ENCODE measurements around the gene WDR77.
A peak's percentile ranks its signal among the peaks of the same experiment; 100 is the strongest.

WDR77 gene

DNA sequence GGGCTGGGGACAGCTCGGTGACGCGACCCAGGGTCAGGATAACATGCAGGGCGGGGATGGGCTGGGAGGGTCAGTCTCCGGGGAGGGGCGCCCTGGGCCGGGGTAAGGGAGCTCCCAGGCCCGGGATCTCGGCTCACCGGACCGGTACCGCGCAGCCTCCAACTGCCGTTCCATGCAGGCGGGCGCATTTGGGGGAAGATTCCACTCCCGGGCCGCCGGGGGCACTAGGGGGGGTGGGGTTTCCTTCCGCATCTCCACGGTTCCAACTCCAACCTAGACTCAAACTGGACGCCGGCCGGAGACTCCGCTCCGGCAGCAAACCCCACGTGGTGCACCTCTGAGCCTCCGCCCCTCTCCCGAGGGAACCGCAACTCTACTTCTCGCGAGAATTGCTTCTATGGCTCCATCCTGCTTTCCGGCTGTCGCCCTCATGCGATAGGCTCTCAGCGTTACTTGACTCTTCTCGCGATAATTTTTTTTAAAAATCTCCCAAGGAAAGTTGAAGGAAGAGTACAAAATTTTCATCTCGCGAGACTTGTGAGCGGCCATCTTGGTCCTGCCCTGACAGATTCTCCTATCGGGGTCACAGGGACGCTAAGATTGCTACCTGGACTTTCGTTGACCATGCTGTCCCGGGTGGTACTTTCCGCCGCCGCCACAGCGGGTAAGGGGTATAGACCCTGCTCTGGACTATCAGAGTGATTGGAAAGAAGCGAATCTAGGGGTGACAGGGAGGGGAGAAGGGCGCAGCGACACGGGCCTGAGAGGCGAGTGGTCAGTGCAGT lies at the start of gene WDR77, which contains the start of gene ATP5PB:
Gene WDR77, minus strand, starts transcription at position 339 of the 785 bp plus-strand sequence. Its CDS starts 87 bp downstream, at position 252.
Gene ATP5PB, plus strand, starts transcription at position 547 of the 785 bp plus-strand sequence. Its CDS starts 78 bp downstream, at position 625.
- DNase-seq (ENCODE audit: low read depth) = peak; percentile 75

- no peak for DNase-seq (ENCODE audit: low read depth)
Measured at GRCh38 chr1:111497592-111497991, 48.5 kb upstream of the WDR77 start.

DNA sequence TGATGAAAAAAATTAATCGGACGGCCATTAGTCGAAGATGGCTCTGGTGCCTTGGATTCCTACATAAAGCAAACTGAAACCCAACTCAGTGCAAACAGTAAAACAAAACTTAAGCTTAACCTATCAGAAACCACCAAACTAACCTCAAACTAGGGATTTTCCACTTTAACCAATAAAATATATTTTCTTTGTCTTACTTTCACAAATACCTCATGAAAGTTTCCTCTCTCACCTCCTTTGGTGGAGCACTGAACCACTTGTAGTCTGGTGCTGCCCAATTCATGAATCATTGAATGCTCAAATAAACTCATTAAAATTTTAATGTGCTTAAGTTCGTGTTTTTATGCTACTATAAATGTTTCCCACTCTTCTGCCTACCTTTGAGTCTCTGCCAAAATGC lies 47.3 kb upstream of the WDR77 start:
- DNase-seq (ENCODE audit: low read depth) = no peak

GRCh38 chr1:111491070-111491469 lies 42.0 kb upstream of the WDR77 start:
- DNase-seq (ENCODE audit: low read depth) = no peak

- no peak for DNase-seq (ENCODE audit: low read depth)
Measured at GRCh38 chr1:111490220-111490619, 41.2 kb upstream of the WDR77 start.

- no peak for DNase-seq (ENCODE audit: low read depth)
Measured at GRCh38 chr1:111489604-111490003, 40.5 kb upstream of the WDR77 start.

- DNase-seq (ENCODE audit: low read depth) = no peak
Measured at GRCh38 chr1:111488669-111489068, 39.6 kb upstream of the WDR77 start.

DNA sequence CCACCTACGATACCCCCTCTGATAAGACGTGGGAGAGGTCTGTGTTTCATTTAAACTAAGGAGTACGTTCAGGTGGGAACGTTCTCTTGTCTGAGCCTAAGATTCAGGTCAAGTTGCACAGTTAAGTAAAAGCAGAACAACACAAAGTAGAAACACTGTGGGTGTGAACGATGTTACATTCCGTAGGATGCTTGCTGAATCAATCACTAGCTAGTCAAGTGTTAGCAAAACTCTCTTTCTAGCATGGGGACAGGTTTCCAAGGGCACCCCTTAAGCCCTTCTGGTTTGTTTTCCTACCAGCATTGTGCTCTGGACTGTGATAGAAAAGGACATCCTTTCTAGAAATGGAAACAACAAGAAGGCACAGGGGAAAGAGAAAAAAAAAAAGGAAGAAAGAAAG lies 38.1 kb upstream of the WDR77 start:
- no peak for DNase-seq (ENCODE audit: low read depth)

- no peak for DNase-seq (ENCODE audit: low read depth)
Measured at GRCh38 chr1:111486431-111486830, 37.4 kb upstream of the WDR77 start.

DNA sequence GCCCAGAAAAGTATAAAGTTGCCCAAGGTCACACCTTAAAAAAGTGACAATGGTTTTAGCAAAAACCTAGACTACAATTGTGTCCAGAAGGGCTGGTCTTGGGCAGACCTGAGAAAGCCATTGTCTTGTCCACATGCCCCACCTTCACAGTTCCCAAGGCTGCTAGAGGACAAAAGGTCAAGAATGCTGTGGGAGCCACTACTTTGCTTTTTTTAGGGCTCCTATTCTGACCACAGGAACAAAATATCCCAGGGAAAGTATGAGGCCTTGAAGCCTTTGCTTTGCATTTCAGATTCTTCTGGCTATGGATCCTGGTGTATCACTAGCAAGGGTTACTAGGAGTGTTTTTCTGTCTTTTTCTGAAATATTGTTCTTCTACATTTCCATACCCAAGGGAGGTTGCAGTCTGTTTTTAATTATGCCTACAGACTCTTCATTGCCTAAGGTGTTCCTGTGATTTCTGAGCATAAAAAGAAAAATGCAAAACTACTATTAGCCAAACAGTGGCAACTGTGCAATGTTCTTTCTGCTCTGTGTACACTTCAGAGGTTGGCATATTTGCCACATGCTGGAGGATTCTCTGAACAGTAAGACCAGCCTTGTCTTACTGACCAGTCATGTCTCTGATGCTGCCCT lies 35.5 kb upstream of the WDR77 start:
- no peak for DNase-seq (ENCODE audit: low read depth)

DNA sequence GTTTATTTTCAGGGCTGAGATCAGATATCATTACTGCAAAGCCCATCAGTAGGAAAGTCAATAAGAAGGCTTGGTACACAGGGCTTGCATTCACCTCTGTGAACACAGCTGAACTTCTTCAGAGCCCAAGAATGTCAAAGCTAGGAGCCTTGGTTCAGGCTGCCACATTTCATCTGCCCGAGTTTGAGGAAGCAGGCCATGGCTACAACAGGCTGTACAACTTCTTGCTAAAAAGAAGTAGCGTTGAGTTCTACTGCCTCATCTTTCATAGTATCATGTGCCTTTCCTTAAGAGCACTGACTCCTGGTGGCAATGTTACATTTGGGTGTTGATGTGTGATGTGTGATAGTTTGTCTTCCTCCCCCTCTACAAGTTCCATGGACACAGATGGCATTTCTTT lies 34.8 kb upstream of the WDR77 start:
- DNase-seq (ENCODE audit: low read depth) = no peak

DNA sequence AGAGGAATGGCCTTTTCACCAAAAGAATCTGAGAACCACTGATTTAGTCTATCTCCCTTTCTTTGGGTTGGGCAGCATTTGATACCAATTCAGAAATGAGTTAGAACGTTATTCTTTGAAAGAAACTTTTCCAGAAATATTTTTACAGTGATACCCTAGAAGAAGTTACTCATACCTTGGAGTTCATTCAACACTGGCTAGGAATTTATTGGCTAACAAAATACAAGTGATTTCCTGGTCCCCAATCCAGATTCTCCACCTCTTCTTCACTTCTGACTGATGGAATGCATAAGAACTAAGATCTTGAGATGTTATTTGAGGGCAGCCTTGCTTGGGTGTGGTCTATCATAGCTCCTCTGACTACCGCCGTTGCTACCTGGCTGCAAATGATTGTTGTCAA lies 34.1 kb upstream of the WDR77 start:
- no peak for DNase-seq (ENCODE audit: low read depth)

- no peak for DNase-seq (ENCODE audit: low read depth)
Measured at GRCh38 chr1:111481387-111482221, 32.5 kb upstream of the WDR77 start.

DNA sequence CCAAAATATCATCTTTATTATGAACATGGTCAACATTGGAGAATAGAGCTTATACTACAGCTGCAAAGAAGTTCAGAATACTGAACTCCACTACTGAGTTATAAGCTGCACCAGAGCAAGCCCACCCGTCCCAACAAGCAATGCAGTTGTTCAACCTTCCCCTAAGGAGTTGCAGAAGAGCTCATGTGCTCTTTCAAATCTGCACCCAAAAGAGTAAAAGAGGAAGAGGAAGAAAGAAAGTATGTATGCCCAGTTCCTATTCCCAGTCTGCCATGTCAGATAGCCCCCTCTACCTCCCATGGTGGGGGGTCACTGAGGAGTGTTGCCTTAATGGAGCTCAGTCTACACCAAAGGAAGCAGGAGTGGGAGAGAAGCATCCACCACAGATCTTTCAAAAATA lies 31.6 kb upstream of the WDR77 start:
- no peak for DNase-seq (ENCODE audit: low read depth)

DNA sequence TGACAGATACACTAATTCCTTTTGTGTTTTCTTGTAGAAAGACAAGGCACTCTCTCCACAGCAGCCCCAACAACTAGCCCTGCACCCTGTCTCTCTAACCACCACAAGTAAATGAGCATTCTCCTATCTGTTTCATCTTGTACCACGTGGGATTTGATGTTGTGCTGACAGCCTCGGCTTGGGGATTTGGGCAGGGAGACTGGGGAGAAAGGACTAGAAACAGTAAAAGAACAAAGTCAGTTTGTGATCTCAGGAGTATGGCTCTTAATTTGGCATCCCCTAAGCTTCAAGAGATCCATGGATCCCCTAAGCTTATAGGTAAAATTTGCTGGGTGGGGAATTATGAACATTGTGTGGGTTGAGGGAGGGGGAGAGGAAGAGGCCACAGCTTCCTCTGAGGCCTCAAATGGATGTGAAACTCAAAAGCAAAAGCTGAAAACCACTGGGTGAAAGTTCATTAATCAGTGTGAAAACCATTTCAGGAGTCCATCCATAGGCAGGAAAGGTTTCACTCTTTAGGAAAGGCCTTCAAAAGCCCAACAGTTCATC lies 27.8 kb upstream of the WDR77 start:
- no peak for DNase-seq (ENCODE audit: low read depth)

- DNase-seq (ENCODE audit: low read depth) = no peak
Measured at GRCh38 chr1:111476214-111476613, 27.2 kb upstream of the WDR77 start.

DNA sequence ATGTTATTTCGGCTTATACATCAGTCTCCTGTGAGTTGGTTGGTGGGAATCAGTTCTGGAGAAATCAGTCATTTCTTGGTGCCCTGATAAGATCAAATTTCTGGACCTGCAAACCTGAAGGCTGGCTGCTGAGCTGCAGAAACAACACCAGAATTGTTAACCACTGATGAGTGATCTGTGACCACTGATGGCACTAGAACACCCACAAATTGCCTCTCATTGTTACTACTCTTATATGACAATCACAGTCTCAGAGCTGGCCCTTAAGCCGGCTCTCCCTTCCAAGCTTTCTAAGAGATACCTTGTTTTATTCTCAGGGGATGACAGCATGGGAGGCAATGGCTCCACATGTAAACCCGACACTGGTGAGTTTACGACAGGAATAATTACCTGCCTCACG lies 26.6 kb upstream of the WDR77 start:
- no peak for DNase-seq (ENCODE audit: low read depth)

- DNase-seq (ENCODE audit: low read depth) = no peak
Measured at GRCh38 chr1:111474521-111474920, 25.5 kb upstream of the WDR77 start.

DNA sequence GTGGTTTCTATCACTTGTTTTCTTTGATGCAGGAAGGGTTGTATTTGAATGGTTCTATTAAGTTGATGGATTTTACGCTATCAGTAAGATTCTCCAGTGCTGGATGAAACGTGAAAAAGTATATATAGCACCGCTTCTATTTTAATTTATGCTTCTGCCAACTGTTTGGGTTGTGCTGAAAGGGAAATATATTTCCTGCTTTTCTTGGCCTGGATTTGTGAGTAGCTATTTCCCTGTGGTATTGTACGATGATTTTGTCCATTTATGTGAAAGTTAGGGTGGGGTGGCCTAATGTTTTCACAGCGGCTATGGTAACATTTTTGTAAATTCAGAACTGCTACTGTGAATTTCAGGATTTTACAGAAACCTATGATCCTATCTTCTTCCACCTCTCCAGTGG lies 25.1 kb upstream of the WDR77 start:
- no peak for DNase-seq (ENCODE audit: low read depth)

DNA sequence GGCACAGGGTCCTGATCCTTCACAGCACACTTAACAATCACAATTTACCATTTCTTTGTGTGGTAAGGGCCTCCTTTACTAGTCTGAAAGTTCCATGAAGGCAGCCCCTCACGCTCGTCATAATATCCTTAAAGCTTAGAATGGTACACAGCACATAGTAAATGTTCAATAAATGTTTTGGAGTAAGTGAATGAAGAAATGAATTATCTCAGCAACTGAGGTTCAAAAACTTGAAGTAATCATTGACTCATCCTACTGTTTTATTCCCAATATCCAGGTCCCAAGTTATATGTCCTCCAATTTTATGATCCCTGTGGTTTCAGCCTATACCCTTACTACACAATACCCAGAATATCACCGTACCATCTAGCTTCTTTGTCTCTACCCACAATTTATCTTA lies 22.5 kb upstream of the WDR77 start:
- no peak for DNase-seq (ENCODE audit: low read depth)

DNA sequence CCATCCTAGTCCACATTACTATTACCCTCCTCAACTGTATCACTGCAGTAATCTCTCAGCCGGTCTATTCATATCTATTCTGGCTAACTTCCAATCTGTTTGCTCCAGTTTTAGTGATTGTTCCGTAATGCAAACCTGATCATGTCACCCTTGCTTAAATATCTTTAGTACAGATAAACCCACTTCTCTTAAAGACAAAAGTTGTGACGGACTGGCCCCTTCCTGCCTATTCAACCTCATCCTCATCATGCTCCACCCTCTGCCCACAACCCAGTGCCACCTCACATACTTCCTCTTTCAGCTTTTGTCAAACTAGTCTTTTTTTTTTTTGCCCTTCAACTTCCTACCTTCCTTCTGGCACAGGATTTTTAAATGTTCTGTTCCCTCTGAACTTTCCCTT lies 22.0 kb upstream of the WDR77 start:
- peak; percentile 11 for DNase-seq (ENCODE audit: low read depth)

DNA sequence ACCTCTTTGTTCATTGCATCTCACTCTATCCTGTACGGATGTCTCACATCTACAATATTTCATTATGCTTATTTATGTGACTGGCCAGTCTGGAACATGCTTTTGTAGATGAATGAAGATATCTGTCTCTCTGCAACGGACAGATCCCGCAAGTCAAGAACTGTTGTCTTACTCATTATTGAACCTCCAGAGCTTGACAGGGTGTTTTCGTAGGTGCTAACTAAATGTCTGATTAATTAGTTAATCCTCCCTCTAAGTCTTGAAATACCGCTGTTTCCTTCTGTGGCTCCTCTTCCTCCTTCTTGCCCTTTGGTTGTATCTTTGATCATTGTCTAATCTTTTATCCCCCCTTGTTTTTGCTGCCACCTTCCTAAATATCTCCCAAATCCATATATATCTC lies 21.5 kb upstream of the WDR77 start:
- no peak for DNase-seq (ENCODE audit: low read depth)
